Endometrial microvascular endothelial cells (primary cell): Measurements from ENCODE around the gene GRIK4. TPM values are rescaled to one million over a fixed set of nuclear protein-coding genes. Genes with fewer than 3 reads are reported as not detected.

Experiments
- in situ Hi-C: cut with HindIII; loops from 2 replicates; pipeline ENCODE4 v1.10.0; 2017; ENCODE audit warnings: low sequenced_read_pairs, low pct_unique_long_range_greater_than_20kb; ENCODE audit errors: inconsistent ontology term
- total RNA-seq: library from RNA; depleted of rRNA; stranded (reverse); fragments of >200 nt; gene quantifications from one replicate; pipeline ENCODE4 v1.2.3, GENCODE V29; 2015; ENCODE audit errors: inconsistent ontology term

GRIK4 gene
- total RNA-seq, 1 donor from 2014 or later, result not detected

- in situ Hi-C loops, result no loop called here
Observed at GRCh38 chr11:120819437-120820365, 308.2 kb downstream of the GRIK4 start.

- in situ Hi-C loops, result no loop called here
Observed at GRCh38 chr11:120823159-120823558, 311.6 kb downstream of the GRIK4 start.

- in situ Hi-C loops, result no loop called here
Observed at GRCh38 chr11:120824242-120824641, 312.7 kb downstream of the GRIK4 start.

- in situ Hi-C loops, result no loop called here
Observed at GRCh38 chr11:120827198-120827597, 315.6 kb downstream of the GRIK4 start.

- in situ Hi-C loops, result no loop called here
Observed at GRCh38 chr11:120827820-120828219, 316.3 kb downstream of the GRIK4 start.

DNA sequence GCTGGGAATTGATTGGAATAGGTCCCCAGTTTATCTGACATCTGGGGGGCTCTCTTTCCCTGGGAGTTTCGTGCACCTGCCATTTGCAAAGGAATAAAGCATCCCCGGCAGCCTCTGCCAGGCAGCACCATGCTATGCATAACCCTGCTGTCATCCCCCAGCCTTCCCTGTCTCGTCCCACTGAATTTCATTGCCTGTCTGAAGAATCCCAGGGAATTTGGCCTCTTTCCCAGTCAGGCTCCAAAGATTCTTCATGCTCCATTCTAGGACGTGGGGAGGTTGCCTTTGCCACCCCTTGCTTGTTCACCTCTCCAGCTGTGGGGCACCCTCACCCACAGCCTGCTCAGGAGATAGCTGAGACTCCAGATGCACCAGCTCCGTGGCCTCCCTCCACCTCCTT, 317.3 kb downstream of the GRIK4 start:
- in situ Hi-C loops, result no loop called here

DNA sequence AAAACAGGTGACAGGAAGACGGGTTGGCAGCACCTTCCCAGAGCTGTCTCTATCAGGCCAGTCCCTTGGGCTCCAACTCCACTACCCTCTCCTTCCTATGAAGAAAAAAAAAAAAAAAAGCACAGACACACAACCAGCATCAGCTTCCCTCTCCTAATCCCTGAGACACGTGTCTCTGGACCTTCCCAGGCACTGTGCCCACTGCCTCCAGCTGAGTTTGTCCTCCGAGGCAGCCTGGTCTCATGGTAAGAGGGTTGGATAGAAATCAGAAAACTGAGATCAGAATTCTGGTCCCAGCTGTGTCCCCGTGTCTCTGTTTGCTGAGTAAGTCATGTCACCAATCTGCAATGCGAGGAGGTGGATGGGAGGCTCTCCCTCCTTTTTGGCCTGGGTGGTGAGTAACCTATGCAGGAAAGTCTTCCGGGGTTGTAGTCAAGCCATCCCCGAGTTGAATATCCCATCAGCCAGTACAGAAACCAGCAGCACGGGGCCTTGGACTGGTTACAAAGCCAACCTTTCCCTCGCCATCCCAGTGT, 318.6 kb downstream of the GRIK4 start:
- in situ Hi-C loops, result no loop called here

GRCh38 chr11:120832481-120833238, 321.1 kb downstream of the GRIK4 start:
- in situ Hi-C loops, result no loop called here

DNA sequence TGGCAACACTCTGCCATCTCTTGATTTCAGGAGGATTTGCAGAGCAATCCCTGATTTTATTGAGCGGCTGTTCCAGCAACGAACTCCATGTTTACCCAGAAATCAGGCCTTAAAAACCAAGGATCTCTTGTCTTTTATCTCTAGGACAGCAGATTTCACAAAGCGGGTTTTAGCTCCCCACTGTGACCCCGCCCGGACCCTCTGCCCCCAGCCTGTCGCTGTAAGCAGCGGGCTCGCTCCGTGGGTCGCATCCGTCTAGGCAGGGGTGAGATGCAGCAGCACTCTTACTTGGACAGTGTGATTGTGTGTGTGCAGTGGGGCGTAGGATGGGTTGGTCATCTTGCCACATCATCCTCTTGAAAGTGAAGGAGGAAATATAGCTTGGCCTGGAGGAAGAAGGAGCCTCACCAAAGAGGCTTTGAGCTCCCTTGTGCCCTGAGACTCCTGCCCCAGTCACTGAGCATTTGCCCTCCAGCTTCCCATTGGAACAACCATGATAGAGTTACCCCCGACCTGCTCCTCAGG, 323.2 kb downstream of the GRIK4 start:
- in situ Hi-C loops, result no loop called here

GRCh38 chr11:120835601-120836228, 324.2 kb downstream of the GRIK4 start:
- in situ Hi-C loops, result no loop called here

GRCh38 chr11:120837696-120838095, 326.1 kb downstream of the GRIK4 start:
- in situ Hi-C loops, result no loop called here

DNA sequence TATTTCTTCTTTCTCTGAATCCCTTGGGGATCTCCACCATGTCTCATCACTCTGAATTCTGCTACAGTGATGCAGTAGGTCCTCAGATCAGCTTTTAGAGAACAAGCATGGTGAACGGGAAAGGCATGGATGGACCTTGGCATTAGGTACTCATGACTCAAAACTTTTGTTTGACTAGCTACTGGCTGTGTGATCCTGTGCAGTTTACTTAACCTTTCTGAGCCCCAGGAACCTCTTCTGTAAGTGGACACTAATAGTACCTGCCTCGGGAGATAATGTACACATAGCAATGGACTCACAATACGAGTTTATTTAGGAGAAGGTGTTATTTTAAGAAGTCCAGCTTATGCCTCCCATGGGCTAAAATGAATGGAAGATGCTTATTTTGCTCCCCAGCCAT, 327.7 kb downstream of the GRIK4 start:
- in situ Hi-C loops, result no loop called here

GRCh38 chr11:120839846-120840402, 328.4 kb downstream of the GRIK4 start:
- in situ Hi-C loops, result no loop called here

DNA sequence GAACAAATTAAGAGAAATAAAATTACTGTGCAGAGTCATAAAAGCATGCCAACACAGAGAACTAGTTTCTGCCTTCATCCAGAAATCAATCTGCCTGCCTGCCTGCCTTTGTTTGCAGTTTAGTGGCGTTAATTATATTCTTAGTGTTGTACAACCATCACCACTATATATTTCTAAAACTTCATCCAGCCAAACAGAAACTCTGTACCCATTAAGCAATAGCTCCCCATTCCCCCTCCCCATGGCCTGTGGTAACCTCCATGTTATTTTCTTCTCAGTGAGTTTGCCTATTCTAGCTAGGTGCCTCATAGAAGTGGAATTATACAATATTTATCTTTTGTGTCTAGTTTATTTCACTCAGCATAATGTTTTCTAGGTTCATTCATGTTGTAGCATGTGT, 329.1 kb downstream of the GRIK4 start:
- in situ Hi-C loops, result no loop called here

- in situ Hi-C loops, result no loop called here
Observed at GRCh38 chr11:120841074-120841473, 329.5 kb downstream of the GRIK4 start.

GRCh38 chr11:120842195-120842594, 330.6 kb downstream of the GRIK4 start:
- in situ Hi-C loops, result no loop called here

GRCh38 chr11:120853435-120853834, 341.9 kb downstream of the GRIK4 start:
- in situ Hi-C loops, result no loop called here

GRCh38 chr11:120854988-120855387, 343.4 kb downstream of the GRIK4 start:
- in situ Hi-C loops, result no loop called here

DNA sequence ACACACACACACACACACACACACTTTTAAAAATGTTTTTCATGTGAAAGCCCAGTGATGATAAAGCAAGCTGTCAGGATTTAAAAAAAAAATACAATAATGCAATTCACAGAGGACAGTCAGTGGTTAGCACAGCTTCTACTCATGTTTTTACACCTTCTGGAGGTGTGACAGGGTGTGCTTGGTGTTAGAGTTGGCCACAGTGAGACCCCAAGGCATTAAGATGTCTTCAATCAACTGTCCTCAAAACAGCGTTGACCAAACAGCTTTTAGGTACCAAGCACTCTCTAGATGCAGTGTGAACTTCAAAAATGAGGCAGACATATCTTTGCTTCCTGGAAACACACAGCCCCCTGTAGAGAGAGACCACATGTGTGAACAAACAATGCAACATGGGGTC, 346.0 kb downstream of the GRIK4 start:
- in situ Hi-C loops, result no loop called here
